K562 (cell line): Measurements from ENCODE around the gene ZFYVE21. TPM values are rescaled to one million over a fixed set of nuclear protein-coding genes. Genes with fewer than 3 reads are reported as not detected.

Experiments used
- ARNT ChIP-seq, 2 experiments: fragments of 450-650 bp; IDR thresholded peaks; 2 replicates each; pipeline ENCODE4 v1.6.1; 2016; ENCODE audit warnings: mild to moderate bottlenecking in 1 of 2
- CBX1 ChIP-seq: sonication (generic); IDR thresholded peaks from 2 replicates; pipeline ENCODE4 v1.6.1; 2016; ENCODE audit warnings: antibody characterized with exemption, low read depth, mild to moderate bottlenecking
- CC2D1A ChIP-seq: fragments of 450-650 bp; IDR thresholded peaks from 2 replicates; pipeline ENCODE4 v1.6.1; 2017; ENCODE audit warnings: mild to moderate bottlenecking
- ETV5 ChIP-seq: sonication (generic); formaldehyde crosslinking; IDR thresholded peaks from 2 replicates; pipeline ENCODE4 v1.4.0; 2020; ENCODE audit warnings: low read depth, mild to moderate bottlenecking, missing genetic modification reagents
- GABPA ChIP-seq: fragments of 200-800 bp; sonication (Bioruptor generic); conservative IDR thresholded peaks from 2 replicates; pipeline ENCODE4 v1.6.1; 2016; ENCODE audit warnings: low read depth, missing genetic modification characterization, missing compliant biosample characterization
- GTF2A2 ChIP-seq: IDR thresholded peaks from 2 replicates; pipeline ENCODE4 v1.6.1; 2016; ENCODE audit warnings: mild to moderate bottlenecking, missing genetic modification characterization, missing compliant biosample characterization
- HLTF ChIP-seq: fragments of 450-650 bp; IDR thresholded peaks from 2 replicates; pipeline ENCODE4 v1.6.1; 2016
- KLF1 ChIP-seq: fragments of 450-650 bp; IDR thresholded peaks from 2 replicates; pipeline ENCODE4 v1.6.1; 2016; ENCODE audit warnings: missing genetic modification characterization, missing compliant biosample characterization
- MAFF ChIP-seq: IDR thresholded peaks from 2 replicates; pipeline ENCODE4 v1.6.1; 2012; ENCODE audit warnings: low read length, improper control_type of control experiment
- MCM7 ChIP-seq, 2 experiments: fragments of 450-650 bp; IDR thresholded peaks; 2 replicates each; pipeline ENCODE4 v1.6.1; 2016 to 2018
- NFIX ChIP-seq: fragments of 250-450 bp; sonication (Bioruptor Pico); IDR thresholded peaks from 2 replicates; pipeline ENCODE4 v1.4.0; 2020; ENCODE audit warnings: low read depth, mild to moderate bottlenecking, moderate library complexity
- NR1H2 ChIP-seq: sonication (generic); formaldehyde crosslinking; IDR thresholded peaks from 2 replicates; pipeline ENCODE4 v1.4.0; 2020; ENCODE audit warnings: mild to moderate bottlenecking, missing genetic modification reagents
- NUFIP1 ChIP-seq: fragments of 450-650 bp; IDR thresholded peaks from 2 replicates; pipeline ENCODE4 v1.6.1; 2018; ENCODE audit not compliant: partially characterized antibody
- RUNX1 ChIP-seq: sonication (generic); IDR thresholded peaks from 2 replicates; pipeline ENCODE4 v1.6.1; 2016; ENCODE audit warnings: antibody characterized with exemption, low read depth
- SMARCA5 ChIP-seq: fragments of 450-650 bp; IDR thresholded peaks from 2 replicates; pipeline ENCODE4 v1.6.1; 2016
- TAF15 ChIP-seq: fragments of 200-400 bp; formaldehyde crosslinking; IDR thresholded peaks from 2 replicates; pipeline ENCODE4 v1.6.1; 2017; ENCODE audit warnings: mild to moderate bottlenecking, low read depth, low read length, moderate library complexity
- TEAD4 ChIP-seq, 2 experiments: sonication (generic) in 1 of 2; formaldehyde crosslinking in 1 of 2; IDR thresholded peaks; 2 replicates each; pipeline versions ENCODE4 v1.6.1 to v1.8.0; 2012 to 2022; ENCODE audit warnings: borderline replicate concordance in 1 of 2, inconsistent platforms in 1 of 2, low read length in 1 of 2, mild to moderate bottlenecking in 1 of 2, missing genetic modification reagents in 1 of 2
- ZBTB26 ChIP-seq: fragments of 450-650 bp; formaldehyde crosslinking; IDR thresholded peaks from 2 replicates; pipeline ENCODE4 v1.4.0; 2022; ENCODE audit warnings: missing genetic modification characterization
- ZNF253 ChIP-seq: fragments of 250-450 bp; sonication (Bioruptor Pico); conservative IDR thresholded peaks from 2 replicates; pipeline ENCODE4 v1.6.1; 2021; ENCODE audit warnings: mild to moderate bottlenecking
- ZNF311 ChIP-seq: fragments of 250-450 bp; sonication (Bioruptor Pico); IDR thresholded peaks from 2 replicates; pipeline ENCODE4 v1.4.0; 2020; ENCODE audit warnings: mild to moderate bottlenecking, moderate library complexity
- ZNF431 ChIP-seq: sonication (generic); formaldehyde crosslinking; IDR thresholded peaks from 2 replicates; pipeline ENCODE4 v1.8.0; 2022; ENCODE audit warnings: mild to moderate bottlenecking, missing genetic modification reagents
- ZNF445 ChIP-seq: fragments of 250-450 bp; sonication (Bioruptor Pico); IDR thresholded peaks from 2 replicates; pipeline ENCODE4 v1.4.0; 2020; ENCODE audit warnings: low read depth, mild to moderate bottlenecking, moderate library complexity
- ZNF644 ChIP-seq: fragments of 200-800 bp; sonication (Bioruptor generic); IDR thresholded peaks from 2 replicates; pipeline ENCODE4 v1.6.1; 2016; ENCODE audit warnings: low read depth, missing genetic modification characterization, missing compliant biosample characterization
- ZNF830 ChIP-seq: fragments of 250-450 bp; sonication (Bioruptor Pico); IDR thresholded peaks from 2 replicates; pipeline ENCODE4 v1.5.0; 2021; ENCODE audit warnings: mild to moderate bottlenecking
- polyA plus RNA-seq, 8 experiments: library from polyadenylated mRNA; depleted of rRNA in 4 of 8; stranded (reverse) in 5 of 8; unstranded in 3 of 8; fragments of >200 nt; fragmentation: Nextera tagmentation in 2 of 8; fragmentation: Illumina TruSeq in 1 of 8; extraction: Ambion mirVana in 2 of 8; extraction: Trizol in 1 of 8; gene quantifications; 2 replicates each; pipeline versions ENCODE4 v1.2.1 to v1.2.3, GENCODE V29; 2011 to 2014; ENCODE audit warnings: inconsistent platforms in 1 of 8, missing spikeins in 1 of 8
- total RNA-seq, 7 experiments: library from RNA; depleted of rRNA in 6 of 7; stranded (reverse); fragments of >200 nt in 6 of 7; fragmentation: Illumina TruSeq in 2 of 7; extraction: Trizol in 2 of 7; gene quantifications; 2 replicates each; pipeline versions ENCODE4 v1.2.1 to v1.2.3, GENCODE V29; 2011 to 2021; ENCODE audit warnings: low replicate concordance in 1 of 7
- TF ChIP-seq, protein P1 (sequence below): IDR thresholded peaks from 2 replicates; pipeline ENCODE4 v1.6.1; 2011; ENCODE audit not compliant: insufficient read length; ENCODE audit errors: extremely low read depth
- TF ChIP-seq, protein P2 (sequence below): sonication (generic); formaldehyde crosslinking; IDR thresholded peaks from 2 replicates; pipeline ENCODE4 v1.9.0; 2022; ENCODE audit warnings: mild to moderate bottlenecking, missing genetic modification reagents
- TF ChIP-seq, protein P3 (sequence below): fragments of 250-450 bp; sonication (Bioruptor Pico); IDR thresholded peaks from 2 replicates; pipeline ENCODE4 v1.8.0; 2021; ENCODE audit warnings: moderate library complexity, mild to moderate bottlenecking, inconsistent platforms

The ZFYVE21 gene
- total and polyA plus RNA-seq, 9 of the 15 experiments (the other 6 are each of a cell fraction or from before 2014, with no cell fraction given) = 0.90 to 23.1 (median 15.6) TPM

- TF ChIP-seq GABPA (tag) (no peak; the same call in 1 of the 2 replicates), GTF2A2 (no peak), MAFF (no peak), ZNF445 (CRISPR knock-in tag) (no peak), ZNF311 (CRISPR knock-in tag) (no peak), CC2D1A (no peak), ZBTB26 (CRISPR knock-in tag) (no peak), CBX1 (no peak; the same call in 1 of the 2 replicates), NUFIP1 (no peak), MCM7 (IDR thresholded peaks at IDR 0.05) (no peak), HLTF (no peak), ZNF253 (no peak), RUNX1 (no peak), TAF15 (no peak), ZNF644 (no peak), TEAD4 (IDR thresholded peaks at IDR 0.05; ENCODE audit: low read length) (no peak), TEAD4 (CRISPR knock-in tag; IDR thresholded peaks at IDR 0.05; ENCODE audit: borderline replicate concordance) (no peak), KLF1 (0 out of 2 replicates have a peak, but pooled peaks have one; percentile 30), NFIX (no peak), ZNF431 (CRISPR knock-in tag) (no peak), SMARCA5 (no peak), ARNT (IDR thresholded peaks at IDR 0.05) (no peak), ZNF830 (CRISPR knock-in tag) (no peak), NR1H2 (CRISPR knock-in tag) (no peak), ETV5 (CRISPR knock-in tag) (no peak)
- TF ChIP-seq, protein P1, sequence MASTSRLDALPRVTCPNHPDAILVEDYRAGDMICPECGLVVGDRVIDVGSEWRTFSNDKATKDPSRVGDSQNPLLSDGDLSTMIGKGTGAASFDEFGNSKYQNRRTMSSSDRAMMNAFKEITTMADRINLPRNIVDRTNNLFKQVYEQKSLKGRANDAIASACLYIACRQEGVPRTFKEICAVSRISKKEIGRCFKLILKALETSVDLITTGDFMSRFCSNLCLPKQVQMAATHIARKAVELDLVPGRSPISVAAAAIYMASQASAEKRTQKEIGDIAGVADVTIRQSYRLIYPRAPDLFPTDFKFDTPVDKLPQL = no peak
- TF ChIP-seq, protein P2, sequence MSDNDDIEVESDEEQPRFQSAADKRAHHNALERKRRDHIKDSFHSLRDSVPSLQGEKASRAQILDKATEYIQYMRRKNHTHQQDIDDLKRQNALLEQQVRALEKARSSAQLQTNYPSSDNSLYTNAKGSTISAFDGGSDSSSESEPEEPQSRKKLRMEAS (CRISPR knock-in tag) = peak; percentile 32
- TF ChIP-seq, protein P3, sequence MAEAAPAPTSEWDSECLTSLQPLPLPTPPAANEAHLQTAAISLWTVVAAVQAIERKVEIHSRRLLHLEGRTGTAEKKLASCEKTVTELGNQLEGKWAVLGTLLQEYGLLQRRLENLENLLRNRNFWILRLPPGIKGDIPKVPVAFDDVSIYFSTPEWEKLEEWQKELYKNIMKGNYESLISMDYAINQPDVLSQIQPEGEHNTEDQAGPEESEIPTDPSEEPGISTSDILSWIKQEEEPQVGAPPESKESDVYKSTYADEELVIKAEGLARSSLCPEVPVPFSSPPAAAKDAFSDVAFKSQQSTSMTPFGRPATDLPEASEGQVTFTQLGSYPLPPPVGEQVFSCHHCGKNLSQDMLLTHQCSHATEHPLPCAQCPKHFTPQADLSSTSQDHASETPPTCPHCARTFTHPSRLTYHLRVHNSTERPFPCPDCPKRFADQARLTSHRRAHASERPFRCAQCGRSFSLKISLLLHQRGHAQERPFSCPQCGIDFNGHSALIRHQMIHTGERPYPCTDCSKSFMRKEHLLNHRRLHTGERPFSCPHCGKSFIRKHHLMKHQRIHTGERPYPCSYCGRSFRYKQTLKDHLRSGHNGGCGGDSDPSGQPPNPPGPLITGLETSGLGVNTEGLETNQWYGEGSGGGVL (CRISPR knock-in tag) = no peak
Observed at GRCh38 chr14:103715052-103716000, at the start of gene ZFYVE21, which contains the start of gene XRCC3 (continued).
